NCI-H345 treated with DMSO at 0.1 percent for 48 hours (cell line): ENCODE results near the gene ARX.

Experiments
- DNase-seq: peaks from one replicate; lab custom pipeline; 2025; ENCODE audit not compliant: unreplicated experiment; lab: John Stamatoyannopoulos, UW

The ARX gene

GRCh38 chrX:25001808-25002660 is 13.7 kb downstream of the ARX start:
- no peak for DNase-seq

- no peak for DNase-seq
Observed at GRCh38 chrX:24999511-24999910, 16.3 kb downstream of the ARX start.

GRCh38 chrX:24996096-24996709 is 19.6 kb downstream of the ARX start:
- DNase-seq = no peak

GRCh38 chrX:24993879-24994278 is 21.9 kb downstream of the ARX start:
- no peak for DNase-seq

- DNase-seq = no peak
Observed at GRCh38 chrX:24990535-24990934, 25.2 kb downstream of the ARX start.

GRCh38 chrX:24988314-24988713 is 27.5 kb downstream of the ARX start:
- no peak for DNase-seq

- no peak for DNase-seq
Observed at GRCh38 chrX:24987731-24988130, 28.0 kb downstream of the ARX start.

- no peak for DNase-seq
Observed at GRCh38 chrX:24985120-24985519, 30.6 kb downstream of the ARX start.

GRCh38 chrX:24983931-24984330 is 31.8 kb downstream of the ARX start:
- no peak for DNase-seq

GRCh38 chrX:24982306-24982965 is 33.3 kb downstream of the ARX start:
- no peak for DNase-seq

- no peak for DNase-seq
Observed at GRCh38 chrX:24981030-24981429, 34.7 kb downstream of the ARX start.

GRCh38 chrX:24979081-24979480 is 36.7 kb downstream of the ARX start:
- no peak for DNase-seq

- no peak for DNase-seq
Observed at GRCh38 chrX:24969812-24970211, 46.0 kb downstream of the ARX start.

- DNase-seq = no peak
Observed at GRCh38 chrX:24965372-24965771, 50.4 kb downstream of the ARX start.

- no peak for DNase-seq
Observed at GRCh38 chrX:24963823-24964222, 51.9 kb downstream of the ARX start.

- no peak for DNase-seq
Observed at GRCh38 chrX:24961809-24962208, 54.0 kb downstream of the ARX start.

GRCh38 chrX:24956828-24957227 is 58.9 kb downstream of the ARX start:
- DNase-seq = no peak

GRCh38 chrX:24955372-24955930 is 60.3 kb downstream of the ARX start:
- no peak for DNase-seq

GRCh38 chrX:24954732-24955131 is 61.0 kb downstream of the ARX start:
- no peak for DNase-seq
